SKM-1 (cell line): Measurements from ENCODE around the gene MROH8.
A peak's percentile ranks its signal among the peaks of the same experiment; 100 is the strongest.

Experiments
- DNase-seq: peaks from one replicate; lab custom pipeline; 2025; ENCODE audit not compliant: unreplicated experiment; lab: John Stamatoyannopoulos, UW

Gene MROH8

DNA sequence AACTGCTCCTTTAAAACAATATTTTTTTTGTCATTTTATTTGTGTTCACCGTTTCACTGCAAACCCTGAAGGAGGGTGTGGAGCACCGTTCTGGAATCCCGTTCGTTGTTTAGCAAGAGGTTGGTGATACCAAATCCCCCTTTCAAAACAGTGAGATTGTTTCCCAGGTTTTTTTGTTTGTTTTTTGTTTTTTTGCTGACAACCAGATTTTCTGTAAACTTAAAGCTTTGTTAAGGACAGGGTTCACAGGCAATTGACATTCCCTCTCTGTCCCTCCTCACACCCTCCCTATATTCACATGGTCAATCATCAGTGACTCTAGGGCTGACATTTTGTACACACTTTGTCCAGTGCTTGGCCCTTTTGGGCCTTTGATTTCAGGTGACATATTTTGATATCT lies 21.0 kb upstream of the MROH8 start:
- no peak for DNase-seq

DNA sequence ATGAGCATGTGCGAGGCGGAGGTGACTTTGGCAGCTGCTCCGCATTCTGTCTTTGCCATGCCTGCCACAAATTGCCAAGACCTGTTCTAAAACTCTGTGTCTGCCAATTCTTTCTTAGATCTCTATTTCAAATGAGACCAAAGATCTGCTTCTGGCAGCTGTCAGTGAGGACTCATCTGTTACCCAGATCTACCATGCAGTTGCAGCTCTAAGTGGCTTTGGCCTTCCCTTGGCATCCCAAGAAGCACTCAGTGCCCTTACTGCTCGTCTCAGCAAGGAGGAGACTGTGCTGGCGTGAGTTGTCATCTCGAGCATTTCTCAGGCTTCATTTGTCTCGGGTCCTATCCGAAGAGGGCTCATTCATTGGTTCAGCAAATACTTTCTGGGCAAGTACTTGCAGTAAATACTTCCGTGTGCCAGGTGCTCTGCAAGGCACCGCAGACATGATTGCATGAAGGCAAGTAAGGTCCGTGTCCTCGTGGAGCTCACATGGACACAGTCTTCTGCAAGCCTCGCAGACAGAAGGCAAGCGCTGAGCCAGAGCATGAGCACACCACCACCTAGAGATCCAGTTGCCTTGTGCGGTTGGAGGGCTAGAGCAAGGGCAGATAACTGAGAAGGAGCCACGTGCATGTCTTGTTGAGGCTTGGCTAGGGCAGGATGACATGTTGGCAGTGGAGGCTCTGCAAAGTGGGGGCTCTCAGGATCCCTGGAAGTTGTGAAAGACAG lies 19.7 kb upstream of the MROH8 start:
- no peak for DNase-seq

DNA sequence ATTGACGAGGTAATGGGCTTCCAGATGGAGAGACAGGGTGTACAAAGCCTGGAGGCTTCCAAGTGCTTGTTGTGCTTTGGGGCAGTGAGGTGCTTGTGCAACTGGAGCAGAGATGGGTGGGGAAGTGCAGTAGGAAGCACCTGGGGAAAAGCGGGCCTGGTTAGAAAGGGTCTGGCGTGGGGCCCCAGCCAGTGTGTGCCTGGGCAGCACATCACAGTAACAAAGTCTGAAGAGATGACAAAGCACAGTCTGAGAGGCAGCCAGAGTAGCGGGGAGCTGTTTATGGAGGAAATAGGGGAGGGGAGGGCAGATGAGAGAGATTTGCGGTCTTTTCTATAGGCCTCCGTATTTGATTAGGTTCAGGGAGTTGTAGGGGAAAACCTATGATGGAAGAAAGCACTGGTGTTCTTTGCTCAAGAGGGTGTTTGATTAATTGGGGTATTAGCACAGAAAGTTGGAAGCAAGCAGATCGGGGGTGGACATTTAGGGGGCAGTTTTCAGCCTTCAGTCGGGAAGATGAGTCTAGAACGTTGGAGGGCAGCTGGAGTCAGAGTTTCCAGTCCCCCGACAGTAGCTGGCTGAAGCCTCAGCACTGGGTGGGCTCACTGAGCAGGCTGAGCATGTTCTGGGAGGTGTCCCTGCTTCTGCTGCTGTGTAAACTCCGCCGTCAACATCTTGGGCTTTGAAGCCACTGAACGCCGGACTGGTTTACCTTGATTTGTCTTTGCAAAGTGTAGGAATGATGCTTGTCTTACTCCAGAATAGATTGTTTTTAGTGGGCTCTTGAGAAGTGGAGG lies 15.5 kb upstream of the MROH8 start:
- no peak for DNase-seq

DNA sequence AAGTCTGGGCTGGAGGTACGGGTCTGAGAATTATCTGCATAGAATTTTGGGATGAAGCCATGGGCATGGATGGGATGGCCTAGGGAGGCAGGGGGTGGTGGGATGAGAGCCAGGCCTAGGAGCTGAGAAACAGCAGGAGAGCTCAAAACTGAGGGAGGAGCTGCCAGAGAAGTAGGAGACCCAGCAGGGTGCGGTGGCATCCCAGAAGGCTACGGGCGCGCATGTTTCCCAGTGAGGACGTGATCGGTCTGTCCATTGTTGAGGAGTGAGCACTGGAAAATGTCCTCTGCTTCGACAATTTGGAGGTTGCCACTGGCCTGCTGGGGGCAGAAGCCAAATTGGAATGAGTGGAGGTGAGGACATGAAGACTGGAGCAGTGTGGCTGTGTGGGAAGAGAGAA lies 14.5 kb upstream of the MROH8 start:
- DNase-seq: no peak

DNA sequence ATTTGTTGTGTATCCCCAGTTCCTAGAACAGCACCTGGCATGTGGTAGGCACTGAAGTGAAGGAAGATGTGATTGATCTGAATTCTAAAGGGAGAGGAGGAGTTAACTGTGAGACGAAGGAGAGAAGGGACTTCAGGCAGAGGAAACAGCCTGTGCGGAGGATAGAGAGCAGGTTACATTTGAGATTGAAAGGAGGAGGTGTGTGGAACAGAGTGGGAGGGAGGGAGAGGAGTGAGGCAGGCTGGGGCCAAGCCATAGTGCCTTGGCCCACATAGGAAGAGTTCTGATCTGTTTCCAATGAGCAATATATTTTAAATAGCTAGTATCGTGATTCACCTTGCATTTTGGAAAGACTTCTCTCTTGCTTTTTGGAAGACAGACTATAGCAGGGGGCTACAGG lies 13.9 kb upstream of the MROH8 start:
- no peak for DNase-seq

DNA sequence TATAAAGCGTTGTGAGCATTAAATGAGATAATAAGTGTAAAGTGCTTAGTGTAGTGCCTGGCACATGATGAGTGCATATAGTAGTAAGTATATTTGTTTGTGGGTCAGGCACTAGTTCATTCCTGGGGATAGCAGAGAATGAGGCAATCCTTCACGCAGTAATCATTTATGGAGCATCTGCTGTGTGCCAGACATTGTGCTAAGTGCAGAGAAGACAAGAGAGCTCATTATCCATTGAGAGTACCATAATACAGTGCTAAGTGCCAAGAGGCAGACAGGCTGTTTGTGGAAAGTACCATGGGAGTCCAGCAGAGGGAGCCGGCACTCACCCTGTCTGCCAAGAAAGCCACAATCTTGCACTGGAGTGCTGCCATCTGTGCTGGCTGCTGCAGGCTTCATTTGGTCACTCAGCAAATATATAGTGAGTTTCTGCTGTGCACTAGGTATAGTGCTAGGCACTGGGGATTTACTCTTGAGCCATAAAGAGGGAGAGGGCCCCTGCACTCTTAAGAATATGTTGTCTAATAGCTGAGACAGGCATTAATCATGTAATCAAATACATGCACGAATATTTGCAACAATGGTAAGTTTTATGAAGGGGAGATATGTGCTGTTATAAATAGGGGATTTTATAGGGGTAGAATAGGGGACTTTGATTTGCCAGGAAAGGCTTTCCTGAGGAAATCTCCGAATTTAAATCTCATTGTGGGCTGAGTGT lies 12.9 kb upstream of the MROH8 start:
- peak; percentile 55 for DNase-seq

DNA sequence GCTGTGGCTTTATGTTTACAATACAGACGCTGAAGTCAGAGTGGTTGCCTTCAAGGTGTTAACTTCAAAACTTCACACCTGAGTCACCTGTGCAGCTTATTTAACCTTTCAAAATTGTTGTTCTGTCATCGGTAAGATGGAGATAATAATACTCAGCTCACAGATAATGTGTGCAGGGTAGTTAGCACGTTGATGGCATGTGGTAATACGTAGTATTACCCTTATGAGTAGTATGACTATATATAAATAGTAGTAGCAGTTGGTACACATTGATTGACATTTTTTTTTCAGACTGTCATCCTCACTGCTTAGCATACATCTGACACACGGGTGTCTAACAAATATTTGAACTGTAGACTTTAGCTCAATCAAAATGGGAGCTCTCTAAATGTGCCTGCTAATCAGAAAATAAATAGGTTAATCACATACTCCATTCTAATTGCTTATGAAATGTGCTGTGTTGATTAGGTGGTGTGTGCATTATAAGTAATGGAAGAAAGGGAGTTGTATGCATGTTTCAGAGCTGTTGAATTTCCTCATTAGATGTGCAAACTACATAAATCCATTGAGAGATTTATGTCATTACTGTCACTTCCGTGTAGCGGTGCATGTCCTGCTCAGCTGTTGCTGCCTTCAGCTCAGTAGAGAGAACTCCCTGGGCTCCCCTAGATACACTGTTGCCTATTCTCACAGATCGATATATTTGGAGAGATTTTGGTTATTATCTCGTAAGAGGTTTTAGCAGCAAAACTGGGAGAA lies 11.2 kb upstream of the MROH8 start:
- no peak for DNase-seq

DNA sequence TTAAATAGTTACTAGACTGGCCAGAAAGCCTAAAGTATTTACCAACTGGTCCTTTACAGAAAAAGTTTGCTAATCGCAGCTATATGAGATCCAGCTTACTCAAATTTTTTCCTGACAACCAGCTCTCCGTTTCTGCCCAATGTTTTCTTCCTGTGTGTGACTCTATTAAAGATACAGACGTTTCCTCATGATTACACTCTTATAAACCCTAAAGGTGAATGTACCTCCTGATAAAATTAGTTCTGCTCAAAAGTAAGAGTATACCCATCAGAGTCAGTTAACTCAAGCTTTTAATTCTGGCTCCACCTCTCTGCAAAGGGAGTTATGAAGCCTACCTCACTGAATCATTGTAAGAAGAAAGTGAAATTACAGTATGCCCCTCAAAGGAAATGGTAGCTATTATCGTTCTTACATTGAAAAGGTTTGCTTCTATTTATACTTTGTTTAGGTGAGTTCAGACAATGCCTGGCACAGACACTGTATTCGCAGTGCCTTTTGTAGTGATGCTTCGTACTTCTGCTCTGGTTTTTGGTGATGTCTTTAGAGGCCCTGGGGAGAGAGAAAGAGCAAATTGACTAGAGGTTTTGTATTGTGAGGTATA lies 10.2 kb upstream of the MROH8 start:
- DNase-seq: no peak

DNA sequence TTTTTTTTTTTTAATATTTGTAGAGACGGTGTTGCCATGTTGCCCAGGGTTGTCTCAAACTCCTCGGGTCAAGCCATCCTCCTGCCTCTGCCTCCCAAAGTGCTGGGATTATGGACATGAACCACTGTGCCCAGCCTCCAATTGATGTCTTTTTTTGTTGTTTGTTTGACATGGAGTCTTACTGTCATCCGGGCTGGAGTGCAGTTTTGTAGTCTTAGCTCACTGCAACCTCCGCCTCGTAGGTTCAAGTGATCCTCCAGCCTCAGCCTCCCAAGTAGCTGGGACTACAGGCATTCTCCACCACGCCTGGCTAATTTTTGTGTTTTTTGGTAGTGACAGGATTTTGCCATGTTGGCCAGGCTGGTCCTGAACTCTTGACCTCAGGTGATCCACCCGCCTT lies 9.4 kb upstream of the MROH8 start:
- DNase-seq: no peak

DNA sequence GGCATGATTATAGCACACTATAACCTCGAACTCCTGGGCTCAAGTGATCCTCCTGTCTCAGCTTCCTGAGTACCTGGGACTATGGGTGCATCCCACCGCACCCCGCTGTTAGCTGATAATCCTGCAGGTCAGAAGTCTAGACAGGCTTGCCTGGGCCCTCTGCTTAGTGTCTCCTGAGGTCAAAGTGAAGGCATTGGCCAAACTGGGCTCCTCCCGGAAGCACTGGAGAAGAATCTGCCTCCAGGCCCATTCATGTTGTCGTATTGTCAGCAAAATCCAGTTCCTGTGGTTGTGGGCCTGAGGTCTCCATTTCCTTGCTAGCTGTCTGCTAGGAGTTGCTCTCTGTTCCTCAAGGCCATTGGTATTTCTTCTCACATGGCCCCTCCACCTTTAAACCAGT lies 6.3 kb upstream of the MROH8 start:
- no peak for DNase-seq

DNA sequence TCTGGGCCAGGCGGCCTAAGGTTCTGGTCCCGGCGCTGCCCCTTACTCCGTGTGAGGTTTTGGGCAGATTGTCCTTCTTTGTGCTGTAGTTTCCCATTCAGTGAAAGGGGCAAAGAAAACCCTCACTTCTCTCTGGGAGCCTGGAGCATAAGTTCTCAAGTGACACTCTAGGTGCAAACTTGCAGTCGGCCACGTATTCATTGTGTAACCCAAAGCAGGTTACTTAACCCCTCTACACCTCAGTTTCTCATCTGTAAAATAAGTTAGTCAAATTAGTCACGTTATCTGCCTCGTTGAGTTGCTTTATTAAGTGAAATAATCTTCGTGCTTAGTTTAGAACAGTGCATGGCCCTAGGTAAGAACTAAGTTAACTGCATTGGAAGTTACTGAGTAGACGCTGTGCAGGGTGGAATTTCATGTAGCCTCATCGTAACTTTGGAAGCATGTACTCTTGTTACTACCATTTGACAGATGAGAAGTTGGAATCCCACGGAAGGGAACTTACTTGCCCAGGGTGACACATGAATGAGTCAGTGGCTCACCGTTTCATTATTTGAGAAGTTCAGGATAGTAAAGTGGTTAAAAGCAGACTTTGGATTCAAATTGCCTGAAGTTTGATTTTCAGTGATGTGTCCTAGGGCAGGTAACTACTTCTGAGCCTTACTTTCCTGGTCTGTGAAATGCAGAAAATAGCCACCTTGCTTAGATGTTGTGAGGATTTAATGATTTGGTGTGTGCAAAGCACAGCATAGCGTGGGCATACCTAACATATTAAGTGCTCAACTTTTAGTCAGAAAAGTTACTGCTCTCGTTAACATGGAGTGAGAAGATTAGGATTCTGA lies 556 bp upstream of the MROH8 start:
- DNase-seq: no peak

DNA sequence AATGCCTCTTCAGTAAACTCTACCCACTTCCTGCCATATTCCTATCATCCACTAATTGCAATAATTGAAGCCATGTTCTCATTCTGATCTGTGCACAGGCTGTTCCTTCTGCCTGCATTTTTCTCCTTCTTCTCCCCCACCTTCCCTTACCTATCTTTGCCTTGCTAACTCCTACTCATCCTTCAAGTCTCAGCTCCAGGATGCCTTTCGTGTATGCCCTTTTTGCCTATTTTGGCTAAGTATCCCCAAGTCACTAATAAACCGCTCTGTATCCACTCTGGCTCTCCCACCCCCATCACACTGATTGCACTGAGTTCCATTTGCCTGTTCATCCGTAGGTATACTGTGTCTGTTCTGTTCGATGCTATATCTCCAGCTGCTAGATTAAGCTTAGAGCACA lies 6.5 kb downstream of the MROH8 start:
- no peak for DNase-seq

DNA sequence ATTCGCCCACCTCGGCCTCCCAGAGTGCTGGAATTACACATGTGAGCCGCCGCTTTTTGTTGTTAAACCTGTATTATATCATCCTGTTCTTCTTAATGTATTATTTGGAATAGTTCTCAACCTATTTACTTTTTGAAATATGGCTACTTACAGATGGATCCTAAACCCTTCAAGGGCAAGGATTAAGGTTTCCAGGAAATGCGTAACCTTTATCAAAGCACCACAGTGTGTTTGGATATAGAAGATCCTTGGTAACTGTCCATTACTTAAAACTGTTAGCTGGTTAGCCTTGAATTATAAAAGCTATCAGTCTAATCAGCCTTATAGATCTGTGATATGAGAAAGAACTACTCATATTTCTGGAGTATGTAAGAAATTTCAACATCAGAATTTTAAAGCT lies 12.5 kb downstream of the MROH8 start:
- no peak for DNase-seq

DNA sequence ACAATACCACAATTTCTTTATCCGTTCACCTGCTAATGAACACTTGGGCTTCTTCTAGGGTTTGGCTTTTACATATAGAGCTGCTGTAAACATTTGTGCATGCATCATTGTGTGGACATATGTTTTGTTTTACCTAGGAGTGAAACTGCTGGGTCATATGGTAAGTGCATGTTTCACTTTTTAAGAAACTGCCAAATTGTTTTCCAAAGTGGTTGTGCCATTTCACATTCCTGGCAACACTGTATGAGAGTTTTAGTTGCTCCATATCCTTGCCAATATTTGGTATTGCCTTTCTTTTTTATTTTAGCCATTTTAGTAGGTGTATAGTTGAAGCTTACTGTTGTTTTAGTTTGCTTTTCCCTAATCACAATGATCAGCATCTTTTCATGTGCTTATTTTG lies 14.3 kb downstream of the MROH8 start:
- no peak for DNase-seq

DNA sequence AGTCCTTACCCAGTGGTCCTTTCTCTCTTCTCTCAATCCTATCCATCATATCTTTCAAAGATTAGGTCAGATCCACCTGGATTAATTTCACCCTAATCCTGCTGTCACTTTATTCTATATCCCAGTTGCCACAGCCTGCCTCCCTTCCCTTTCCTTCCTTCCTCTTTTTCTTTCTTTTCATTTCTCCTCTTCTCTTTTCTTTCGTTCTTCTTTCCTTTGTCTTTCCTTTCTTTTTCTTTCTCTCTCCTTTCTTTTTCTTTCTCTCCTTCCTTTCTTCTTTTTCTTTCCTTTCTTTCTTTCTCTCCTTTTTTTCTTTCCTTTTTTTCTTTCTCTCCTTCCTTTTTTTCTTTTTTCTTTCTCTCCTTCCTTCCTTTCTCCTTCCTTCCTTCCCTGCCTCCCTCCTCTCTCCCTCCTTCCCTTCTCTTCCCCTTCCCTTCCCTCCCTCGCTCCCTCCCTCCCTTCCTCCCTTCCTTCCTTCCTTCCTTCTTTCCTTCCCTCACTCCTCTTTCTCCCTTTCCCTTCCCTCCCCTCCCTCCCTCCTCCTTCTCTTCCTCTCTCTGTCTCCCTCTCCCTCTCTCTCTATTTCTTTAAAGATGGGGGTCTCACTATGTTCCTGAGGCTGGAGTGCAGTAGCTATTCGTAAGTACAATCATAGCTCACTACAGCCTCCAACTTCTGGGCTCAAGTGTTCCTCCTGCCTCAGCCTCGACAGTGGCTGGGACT lies 15.4 kb downstream of the MROH8 start:
- no peak for DNase-seq

DNA sequence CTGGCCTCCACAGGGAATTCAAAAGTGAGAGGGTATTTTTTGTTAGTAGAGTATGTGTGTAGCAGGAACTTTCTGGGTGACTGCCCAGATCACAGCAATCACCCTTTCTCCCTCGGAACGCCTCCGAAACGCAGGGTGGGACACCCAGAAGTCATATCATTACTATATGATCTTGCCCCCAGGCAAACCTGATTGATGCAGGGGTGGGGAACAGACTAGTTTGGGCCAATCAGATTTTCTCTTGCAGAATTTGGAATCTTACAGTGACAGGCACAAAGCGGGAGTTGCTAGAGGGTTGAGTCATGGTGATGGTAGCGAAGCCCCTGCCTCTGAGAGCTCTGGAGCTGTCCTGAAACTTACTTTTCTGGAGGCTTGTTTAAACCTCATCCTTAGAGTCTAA lies 16.7 kb downstream of the MROH8 start:
- DNase-seq: no peak

DNA sequence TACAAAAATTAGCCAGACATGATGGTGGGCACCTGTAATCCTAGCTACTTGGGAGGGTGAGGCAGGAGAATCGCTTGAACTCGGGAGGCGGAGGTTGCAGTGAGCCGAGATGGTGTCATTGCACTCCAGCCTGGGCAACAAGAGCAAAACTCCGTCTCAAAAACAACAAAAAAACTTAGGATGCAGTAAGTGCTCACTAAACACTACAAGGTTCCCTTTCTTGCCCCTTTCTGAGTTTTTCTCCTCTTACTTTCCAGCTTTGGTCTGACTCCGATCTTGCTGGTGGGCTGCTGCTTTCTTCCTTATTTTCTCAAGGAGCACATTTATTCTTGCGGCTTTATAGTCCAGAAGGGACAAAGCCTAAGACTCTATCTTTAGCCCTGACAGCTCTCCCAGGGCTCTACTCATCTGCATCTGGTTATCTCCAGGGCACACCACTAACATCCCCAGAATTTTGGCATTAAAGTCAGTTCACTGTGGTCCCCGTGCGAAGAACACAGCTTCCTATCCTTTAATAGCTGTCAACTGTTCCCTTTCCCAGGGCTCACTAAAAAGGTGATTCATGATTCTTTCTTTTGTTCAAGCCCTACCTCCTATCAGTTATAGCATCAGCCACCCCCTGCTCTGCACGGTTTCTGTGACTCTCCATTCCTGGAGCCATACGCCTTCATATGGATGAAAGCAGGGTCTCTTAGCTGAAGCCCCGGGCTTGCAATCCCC lies 17.4 kb downstream of the MROH8 start:
- no peak for DNase-seq

DNA sequence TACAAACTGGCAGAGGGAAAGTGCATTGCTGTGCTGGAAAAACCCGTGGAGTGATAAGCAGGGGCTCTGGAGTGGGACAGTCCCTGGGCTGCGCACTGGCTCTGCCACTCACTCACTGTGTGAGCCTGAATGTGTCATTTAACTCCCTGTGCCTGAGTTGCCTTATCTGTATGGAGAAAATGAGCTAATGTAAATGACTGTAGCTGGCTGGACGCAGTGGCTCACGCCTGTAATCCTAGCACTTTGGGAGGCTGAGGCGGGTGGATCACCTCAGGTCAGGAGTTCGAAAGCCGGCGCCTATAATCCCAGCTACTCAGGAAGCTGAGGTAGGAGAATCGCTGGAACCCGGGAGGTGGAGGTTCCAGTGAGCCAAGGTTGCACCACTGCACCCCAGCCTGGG lies 18.7 kb downstream of the MROH8 start:
- no peak for DNase-seq

DNA sequence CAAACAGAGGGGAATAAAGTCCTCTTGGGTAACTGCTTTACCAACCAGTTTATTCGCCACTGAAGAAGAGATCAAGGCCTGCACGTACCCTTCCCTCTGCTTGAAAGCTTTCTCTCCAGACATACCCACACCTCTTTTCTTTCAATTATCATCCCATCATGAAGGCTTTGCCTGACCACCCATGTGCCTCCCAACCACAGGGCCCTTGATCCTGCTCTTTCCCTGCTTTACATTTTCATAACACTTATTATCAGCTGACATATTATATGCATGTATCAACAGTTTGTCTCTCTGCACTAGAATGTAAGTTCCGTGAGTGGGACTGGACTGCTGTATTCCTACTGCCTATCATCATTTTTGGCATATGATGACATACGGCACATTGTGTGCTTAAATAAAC lies 21.1 kb downstream of the MROH8 start:
- DNase-seq: no peak
